GM21423 (cell line): ENCODE measurements around the gene LRGUK.
A peak's percentile ranks its signal among the peaks of the same experiment; 100 is the strongest.

ENCODE experiments used
- ATAC-seq: cut with Tn5 transposase; IDR thresholded peaks from one replicate; pipeline ENCODE4 v1.9.1; 2021; ENCODE audit warnings: mild to moderate bottlenecking, moderate library complexity; ENCODE audit not compliant: unreplicated experiment

The LRGUK gene

DNA sequence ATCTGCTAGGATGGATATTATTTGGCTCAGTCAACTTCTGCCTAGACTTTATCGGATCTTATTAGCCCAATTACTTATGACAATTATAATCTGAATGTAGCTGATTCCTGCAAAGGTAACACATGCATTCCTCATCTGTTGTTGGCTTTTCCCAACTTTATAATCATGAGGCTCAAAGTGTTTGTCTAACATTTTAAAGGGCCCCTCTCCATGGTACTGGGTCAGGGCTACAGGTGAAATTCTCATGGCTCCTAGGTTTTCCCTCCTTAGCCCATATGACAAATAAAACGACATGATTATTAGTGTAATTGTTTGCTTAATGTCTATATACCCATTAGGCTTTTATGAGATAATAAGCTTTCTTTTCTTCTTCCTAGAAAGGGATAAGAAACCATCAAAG, 4.2 kb upstream of the LRGUK start:
- no peak for ATAC-seq

DNA sequence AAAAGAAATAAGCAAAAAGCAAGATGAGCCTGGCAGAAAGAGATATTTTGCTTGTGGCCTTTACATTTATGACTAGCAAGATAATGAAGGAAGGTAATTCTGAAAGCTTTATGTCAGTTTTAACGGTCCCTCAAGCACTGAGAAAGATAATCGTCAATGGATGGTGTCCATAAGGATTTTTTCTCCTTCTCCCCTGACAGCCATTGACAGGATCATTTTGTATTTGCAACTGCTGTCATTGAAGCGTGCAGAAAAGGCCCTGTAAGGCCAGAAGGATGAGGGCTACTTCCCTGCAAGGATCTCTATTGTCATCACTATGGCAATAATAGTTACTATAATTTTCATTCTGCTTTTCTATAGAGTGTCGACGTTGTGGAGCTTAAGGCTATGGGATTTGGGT, 994 bp upstream of the LRGUK start:
- no peak for ATAC-seq

DNA sequence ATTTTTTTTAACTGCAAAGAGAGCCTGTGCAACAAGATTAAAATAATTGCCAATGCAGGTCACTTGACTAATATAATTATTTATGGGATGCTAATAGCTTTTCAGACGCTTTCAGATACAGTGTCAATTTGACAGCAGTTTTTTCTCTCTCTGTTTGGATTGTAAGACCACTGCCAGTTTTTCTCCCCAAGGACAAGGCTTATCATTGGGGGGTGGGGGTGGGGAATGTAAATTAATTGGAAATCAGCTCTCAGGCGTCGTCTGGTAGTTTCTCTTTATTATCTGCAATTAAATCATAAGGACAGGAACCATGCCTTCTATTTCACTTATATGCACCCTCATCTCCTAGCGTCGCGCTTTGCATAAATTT, 559 bp upstream of the LRGUK start:
- no peak for ATAC-seq

DNA sequence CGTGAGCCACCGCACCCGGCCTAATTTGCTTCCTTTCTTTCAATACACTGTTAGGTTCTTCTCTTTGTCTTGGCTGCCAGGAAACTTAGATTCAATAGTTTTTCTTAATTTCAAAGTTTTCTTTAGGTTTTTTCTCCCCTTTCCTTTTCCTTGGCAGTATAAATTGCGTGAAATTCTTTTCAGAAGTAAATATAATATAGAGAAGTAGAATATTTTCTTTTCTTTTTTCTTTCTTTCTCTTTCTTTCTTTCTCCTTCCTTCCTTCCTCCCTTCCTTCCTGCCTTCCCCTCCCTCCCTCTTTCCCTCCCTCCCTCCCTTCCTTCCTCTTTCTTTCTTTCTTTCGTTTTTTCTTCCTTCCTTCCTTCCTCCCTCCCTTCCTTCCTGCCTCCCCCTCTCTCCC, 1.7 kb downstream of the LRGUK start:
- no peak for ATAC-seq

DNA sequence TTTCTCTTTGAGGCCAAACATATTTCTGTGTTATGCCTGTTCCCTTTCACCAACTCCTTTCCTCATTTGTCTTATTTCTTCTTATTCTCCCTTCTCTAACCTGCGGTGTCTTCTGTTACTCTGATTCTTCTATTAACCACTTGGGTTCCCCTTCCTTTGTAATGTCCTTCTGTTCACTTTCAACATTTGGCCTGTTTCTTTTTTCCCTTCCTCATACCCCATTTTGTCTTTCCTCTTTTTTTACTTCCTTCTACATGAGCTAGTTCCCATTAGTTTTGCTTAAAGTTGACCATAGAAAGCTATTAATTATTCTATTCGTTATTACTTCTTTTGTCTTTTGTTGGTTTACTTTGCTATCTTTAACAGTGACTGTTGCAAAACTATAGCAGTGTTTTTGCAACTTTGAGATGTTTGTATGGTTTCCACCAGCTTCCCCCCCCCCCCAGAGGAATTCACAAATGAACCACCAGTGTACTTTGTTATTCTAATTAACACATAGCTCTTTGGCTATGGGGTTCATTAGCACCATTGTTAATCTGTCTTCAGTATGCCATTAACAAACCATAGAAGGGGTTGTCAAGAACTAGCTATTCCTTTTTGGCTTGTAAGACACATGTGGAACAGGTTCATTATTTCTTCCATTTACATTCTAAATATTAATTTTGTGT, 2.9 kb downstream of the LRGUK start:
- ATAC-seq: no peak

DNA sequence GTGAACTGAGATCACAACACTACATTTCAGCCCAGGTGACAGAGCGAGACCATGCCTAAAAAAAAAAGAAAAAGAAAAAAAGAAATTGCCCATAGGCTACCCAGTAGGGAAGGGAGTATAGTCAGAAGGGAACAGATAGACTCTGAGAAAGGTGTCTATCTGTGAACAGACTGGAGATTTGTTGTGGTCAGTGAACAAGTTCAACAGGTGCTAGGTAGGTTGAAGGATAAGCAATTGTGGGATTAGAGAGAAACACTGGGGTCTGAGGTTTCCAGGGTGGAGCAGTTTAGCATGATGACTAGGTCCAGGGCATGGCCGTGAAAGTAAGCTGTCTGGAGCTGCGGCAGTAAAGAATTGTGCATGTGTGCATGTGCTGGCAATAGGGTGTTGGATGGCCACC, 6.9 kb downstream of the LRGUK start:
- ATAC-seq: no peak

DNA sequence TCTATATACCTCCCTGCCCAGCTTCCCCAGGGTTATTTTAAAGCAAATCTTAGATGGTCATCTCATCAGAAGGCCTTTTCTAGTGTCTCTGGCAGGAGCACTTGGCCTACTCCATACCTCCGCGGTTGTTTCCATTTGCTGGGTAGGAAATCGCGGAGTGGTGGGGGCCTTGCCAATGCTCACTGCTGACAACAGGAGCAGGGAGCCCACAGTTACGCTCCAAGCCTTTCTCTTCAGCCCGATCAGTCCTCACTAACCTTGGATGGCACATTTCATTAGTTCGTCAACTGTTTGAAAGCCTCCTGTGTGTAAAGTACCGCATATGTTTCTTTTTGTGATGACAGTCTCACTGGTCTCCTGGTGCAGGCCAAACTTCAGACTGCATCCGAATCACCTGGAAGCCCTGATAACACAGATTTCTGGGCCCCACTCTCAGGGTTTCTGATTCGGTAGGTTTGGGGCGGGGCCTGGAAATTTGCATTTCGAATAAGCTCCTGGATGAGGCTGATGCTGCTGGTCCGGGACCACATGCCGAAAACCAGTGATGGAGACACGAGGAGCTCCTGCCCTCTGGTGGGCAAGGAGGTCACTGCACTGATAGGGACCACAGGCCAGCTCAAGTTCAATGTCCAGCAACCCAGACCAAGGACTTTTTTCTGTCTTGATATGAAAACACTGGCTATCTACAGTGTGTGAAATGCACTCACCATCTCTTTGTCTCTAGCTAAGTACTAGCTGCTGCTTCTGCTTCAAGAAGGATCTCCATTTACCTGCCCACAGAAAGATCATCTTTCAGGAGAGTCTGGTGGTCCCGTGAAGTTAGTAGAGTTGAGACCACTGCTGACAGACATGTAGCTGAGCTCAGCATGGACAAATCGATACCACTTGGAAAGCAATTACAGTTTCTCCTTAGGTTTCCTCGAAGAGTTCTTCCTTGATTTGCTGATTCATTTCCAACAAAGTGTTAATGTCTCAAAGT, 14.0 kb downstream of the LRGUK start:
- ATAC-seq: peak; percentile 98

DNA sequence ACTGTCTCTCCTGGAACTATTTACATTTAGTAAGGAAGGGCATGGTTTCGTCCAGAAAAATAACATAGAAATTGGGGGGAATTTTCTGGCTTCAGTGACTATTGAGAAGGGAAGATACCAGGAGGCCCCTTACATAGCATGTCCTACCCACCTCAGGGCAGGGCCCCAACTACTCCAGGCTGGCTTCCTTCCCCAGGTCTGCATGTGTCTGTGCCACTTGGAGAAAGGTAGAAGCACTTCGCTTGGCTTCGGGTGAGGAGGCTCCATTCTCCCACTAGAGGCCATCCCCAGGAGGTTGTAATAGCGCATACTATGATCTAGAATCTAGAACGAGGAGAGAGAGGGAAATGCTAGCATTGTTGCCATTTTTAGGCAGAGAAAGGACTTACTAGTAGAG, 14.7 kb downstream of the LRGUK start:
- no peak for ATAC-seq

DNA sequence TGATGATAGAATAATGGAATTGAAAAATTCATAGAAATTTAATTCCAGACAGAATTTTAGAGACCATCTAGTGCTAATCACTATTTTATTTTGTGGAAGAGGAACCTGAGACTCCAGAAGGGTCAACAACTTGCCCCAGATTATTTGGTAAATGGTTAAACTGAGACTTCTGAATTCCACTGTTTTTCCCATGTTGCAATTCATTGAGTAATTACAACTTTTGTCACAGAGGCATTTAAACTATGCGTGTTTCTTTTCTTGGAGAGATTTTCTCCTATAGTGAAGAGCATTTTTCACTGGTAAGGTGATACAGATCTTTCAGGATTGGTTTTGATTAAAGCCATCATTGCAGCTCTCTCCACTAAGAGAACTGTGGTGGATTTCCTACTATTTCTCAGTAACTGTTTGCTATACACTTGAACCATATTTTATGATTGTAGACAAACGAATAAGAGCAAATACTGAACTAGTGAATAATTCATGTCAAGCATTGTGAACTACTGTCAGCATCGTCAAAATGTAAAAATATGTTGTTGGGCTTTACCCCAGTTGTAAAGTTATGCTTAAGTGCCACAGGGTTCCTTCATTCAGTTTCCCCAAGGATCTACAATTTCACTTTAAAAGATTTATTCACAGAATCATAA, 26.5 kb downstream of the LRGUK start:
- ATAC-seq: no peak

DNA sequence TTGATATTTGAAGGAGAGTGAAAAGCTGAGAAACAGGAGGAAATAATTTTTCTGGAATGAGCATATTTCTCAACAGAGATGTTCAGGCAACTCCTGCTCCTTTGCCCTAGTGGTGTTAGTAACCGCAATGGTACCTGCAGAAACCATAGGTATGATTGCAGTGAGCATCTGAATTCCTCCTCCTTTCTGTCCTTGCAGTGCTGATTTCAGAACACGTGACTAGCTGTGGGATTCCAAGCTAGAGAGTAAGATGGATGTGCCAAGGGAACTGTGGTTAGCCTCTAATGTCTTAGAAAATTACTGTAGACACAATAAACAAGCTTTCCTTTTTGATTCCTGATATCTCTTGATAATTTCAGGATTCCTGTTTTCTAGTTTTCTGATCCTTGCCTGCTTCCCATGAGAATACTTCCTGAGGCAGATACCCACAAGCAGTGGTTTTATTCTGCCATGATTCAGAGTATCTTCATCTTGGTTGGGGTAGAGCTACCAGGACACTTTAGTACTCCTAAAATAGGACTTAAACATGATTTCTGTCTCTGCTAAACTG, 27.5 kb downstream of the LRGUK start:
- ATAC-seq: no peak

DNA sequence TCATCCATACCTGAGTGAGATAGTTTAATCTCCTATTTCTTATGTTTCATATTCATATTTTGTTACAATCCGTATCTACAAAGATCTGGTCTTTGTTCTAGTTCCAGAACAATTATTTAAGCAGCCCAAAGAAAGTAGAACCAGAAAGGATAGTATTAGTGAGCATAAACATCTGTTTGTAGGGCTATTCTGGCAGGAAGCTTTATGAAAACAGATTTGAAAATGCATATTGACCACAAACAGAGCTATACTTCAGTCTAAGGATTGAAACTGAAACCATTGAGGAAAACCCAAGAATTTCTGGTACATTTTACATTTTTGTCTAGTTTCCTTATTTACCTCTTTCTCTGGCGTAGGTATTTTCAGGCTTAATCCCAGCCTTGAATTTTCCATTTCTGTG, 28.1 kb downstream of the LRGUK start:
- ATAC-seq: no peak

DNA sequence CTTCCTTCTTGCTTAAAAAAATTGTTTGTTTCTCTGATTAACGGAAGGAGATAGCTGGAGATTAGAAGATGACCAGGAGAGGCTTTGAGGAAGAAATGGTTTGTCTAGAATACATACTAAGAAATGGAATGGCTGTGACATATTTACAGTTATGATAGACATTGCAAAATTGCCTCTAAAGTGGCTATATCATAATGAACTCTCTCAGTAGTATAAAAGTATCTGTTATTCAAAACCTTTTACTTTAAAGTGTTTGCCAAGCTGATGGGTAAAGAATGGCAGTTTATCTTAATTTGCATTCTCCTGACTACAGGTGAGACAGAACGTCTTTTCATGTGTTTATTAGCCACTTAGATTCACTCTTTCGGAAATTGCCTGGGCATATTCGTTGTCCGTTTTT, 28.7 kb downstream of the LRGUK start:
- no peak for ATAC-seq

DNA sequence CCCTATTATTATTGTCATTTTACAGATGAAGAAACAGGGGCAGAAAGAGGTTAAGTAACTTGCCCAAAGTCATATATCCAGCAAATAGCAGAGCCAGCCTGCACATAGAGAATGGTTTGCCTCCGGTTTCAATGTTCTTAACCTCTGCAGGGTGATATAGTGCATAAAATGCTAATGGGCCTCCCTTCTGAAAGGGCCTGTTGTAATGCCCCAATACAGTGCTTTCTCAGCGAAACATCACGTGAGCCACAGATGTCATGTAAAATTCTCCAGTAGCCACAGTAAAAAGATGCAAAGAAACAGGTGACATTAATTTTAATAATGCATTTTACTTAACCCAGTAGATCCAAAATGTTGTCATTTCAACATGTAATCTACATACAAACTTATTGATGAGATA, 38.1 kb downstream of the LRGUK start:
- no peak for ATAC-seq

DNA sequence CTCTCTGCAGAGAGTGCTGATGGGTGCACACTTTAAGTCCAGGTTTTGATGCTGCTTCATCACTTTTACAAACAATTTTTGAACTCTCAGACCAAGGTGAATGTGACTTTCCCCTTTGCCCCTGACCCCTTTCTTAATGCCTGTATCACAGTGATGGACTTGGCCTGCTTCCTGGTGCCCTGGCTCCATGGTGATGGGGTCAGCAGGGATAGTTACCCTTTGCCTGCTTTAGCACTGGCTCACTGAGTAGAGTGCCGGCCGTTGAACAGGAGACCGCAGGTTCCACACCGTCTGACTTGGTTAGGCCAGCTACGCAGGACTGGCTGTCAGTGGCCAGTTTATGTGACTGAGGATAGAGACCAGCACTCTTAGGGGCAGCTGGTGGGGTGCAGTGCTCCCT, 40.1 kb downstream of the LRGUK start:
- ATAC-seq: no peak

DNA sequence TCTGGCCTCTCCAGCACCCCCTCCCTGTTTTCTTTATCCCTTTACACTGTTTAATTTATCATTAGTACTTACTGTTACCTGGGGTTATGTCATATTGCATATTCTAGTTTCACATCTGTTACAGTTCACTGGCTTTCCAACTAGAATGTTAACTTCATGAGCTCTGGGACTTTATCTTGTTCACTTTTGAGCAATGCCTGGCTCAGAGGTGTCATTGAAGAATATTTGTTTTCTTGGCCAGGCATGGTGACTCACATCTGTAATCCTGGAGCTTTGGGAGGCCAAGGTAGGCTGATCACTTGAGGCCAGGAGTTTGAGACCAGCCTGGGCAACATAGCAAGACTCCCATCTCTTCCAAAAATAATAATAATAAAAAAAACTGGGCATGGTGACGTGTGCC, 40.7 kb downstream of the LRGUK start:
- ATAC-seq: no peak

DNA sequence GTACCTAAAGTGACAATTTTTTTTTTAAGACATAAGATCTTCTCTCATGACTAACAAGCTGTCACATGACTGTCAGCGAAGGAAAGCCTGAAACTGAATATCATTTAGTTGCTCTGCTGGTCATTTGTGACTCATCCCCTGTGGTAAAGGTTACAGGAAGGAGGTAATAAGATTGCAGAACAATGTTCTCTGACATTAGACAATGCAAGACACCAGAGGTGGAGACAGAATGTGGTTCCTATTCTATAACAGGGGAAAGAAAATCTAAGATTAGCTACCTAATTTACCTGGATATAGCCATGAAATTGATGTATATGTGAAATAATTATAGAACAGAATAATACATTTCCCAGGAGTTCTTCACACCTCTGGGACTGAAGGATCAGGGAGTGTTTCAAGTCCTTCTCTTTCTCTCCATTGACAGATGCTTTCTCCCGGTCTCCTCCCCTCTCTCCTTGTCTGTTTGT, 47.7 kb downstream of the LRGUK start:
- peak; percentile 99 for ATAC-seq

DNA sequence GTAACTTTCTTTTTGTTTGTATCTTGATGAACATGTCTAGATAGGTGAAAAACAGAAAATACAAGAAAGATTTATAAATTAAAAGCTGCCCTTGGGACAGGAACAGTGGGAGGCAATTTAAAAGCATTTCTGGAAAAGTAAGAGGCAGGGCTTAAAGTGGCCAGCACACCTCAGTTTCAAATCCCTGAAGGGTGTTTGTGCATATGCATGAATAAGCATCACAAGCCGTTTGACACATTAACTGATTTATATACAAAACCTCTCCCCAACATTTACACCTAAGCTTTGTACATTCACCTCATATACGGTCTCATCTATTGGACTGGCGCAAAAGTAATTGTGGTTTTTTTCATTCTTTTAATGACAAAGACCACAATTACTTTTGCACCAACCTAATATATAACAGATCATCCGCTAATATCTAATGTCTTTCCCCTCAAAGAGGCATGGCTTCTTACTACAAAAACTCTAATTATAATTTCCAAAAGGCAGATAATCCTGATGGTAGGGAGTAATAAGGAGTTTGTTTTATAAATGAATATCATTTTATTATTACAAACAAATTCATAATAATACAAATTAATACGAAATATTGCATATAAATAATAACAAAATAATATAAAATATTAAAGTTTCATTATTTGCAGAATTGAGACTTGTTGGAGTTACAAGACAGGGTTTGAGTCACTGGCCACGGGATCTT, 48.3 kb downstream of the LRGUK start:
- ATAC-seq: no peak

DNA sequence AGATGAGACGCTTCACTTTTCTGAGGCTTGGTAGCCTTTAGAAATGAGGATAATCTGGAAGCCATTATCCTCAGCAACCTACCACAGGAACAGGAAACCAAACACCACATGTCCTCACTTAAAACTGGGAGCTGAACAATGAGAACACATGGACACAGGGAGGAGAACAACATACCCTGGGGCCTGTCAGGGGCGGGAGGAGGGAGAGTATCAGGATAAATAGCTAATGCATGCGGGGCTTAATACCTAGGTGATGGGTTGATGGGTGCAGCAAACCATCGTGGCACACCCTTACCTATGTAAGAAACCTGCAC, 48.9 kb downstream of the LRGUK start:
- no peak for ATAC-seq

DNA sequence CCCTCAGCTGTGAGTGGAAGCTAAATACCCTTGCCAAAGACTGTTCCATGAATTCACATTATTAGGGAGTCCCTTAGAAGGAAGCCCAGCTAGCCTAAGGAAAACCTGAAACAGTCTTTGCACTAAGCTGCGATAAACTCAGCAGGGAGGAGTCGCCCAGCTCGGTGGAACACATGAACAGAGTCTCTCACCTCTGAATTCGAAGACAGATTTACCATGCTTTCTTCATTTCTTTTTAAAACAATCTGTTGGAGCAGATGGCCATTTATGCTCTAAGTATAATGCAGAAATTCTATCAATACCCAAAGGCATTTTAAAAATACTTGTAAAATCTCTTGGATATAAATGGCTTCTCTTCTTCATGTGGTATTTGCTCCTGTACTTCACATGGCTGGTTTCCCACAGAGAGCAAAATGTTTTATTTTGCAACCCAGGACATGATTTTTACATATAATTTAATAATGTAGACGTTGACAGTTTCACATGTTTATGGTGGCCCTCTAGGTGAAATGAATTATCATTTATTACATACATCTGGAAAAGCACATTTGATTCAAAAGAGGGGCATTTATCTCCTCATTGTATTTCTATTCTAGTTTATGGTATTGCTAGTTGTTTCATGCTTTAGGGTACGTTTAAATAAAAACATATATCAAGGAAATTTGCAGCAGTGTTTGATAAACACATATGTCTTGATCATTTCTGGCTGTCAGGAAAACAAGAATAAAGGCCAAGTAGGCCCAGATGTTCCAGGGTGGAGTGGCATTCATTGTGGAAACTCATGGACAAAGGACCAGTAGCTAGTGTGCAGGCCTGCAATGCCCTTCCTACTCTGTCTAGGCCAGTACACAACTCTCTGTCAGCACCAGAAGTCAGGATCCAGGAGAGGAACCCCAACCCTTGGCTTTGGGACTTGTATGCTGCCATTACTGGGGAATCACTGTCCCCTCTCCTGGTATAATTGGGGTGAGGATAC, 52.2 kb downstream of the LRGUK start:
- no peak for ATAC-seq

DNA sequence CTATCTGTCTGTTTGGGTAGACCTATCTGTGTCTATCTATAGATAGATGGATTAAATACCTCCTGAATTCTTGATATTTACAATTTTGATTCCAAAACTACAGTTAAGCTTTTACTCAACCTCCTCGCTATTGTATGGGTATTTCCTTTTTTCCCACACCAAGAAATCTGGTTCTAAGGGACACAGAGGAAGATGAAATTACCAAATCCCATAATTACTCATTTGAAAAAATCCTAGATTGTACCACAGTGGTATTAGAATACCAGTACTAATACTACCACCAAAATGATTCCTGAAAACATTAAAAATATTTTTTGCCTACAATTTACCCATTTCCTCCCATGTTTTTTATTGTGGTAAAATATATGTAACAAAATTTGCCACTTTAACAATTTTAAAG, 53.2 kb downstream of the LRGUK start:
- no peak for ATAC-seq
